ENCODE measurements around the gene DNAI2.

- TF ChIP-seq, protein P1, sequence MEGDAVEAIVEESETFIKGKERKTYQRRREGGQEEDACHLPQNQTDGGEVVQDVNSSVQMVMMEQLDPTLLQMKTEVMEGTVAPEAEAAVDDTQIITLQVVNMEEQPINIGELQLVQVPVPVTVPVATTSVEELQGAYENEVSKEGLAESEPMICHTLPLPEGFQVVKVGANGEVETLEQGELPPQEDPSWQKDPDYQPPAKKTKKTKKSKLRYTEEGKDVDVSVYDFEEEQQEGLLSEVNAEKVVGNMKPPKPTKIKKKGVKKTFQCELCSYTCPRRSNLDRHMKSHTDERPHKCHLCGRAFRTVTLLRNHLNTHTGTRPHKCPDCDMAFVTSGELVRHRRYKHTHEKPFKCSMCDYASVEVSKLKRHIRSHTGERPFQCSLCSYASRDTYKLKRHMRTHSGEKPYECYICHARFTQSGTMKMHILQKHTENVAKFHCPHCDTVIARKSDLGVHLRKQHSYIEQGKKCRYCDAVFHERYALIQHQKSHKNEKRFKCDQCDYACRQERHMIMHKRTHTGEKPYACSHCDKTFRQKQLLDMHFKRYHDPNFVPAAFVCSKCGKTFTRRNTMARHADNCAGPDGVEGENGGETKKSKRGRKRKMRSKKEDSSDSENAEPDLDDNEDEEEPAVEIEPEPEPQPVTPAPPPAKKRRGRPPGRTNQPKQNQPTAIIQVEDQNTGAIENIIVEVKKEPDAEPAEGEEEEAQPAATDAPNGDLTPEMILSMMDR (IDR thresholded peaks at IDR 0.05) = no peak
- TF ChIP-seq POLR2A (IDR thresholded peaks at IDR 0.05) = no peak
Observed at GRCh38 chr17:74358697-74359096, 84.7 kb downstream of the DNAI2 start.
